GM19099 (cell line): ENCODE data around the gene TBX1.

Experiments
- POLR2A ChIP-seq: IDR thresholded peaks from 3 replicates; pipeline ENCODE4 v1.6.1; 2011; ENCODE audit warnings: low read depth; ENCODE audit not compliant: insufficient read length; ENCODE audit errors: extremely low read depth

Gene TBX1

DNA sequence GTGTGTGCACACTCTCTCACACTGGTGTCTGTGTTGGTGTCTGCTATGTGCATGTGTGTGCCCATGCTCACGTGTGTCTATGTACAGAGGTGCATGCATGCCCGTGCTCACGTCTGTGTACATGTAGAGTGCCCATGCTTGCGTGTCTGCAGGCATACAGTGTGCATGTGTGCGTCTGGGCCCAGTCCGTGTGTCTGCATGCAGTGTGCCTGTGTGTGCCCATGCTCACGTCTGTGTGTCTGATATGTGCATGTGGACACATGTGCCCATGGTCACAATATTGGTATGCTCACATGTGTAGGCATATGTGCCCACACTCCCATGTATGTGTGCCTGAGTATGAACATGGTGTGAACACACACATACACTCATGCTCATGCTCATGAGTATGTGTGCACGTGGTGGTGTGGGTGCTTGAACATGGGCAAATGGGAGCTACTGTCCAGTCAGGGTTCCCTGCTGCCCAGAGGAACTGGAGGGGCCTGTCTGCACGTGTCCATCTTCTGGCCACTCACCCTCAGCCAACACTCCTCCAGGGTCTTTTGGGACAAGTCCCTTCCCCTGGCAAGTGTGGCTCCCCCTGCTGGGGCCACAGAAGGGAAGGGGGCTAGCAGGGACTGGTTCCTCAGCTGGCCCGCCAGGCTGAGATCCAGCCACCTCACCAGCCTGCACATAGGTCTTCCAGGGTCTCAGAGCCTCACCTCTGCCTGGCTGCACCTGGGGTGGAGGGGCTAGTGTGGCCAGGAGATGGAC, 7.3 kb upstream of the TBX1 start:
- TF ChIP-seq POLR2A, result no peak

GRCh38 chr22:19753996-19754700, 6.4 kb upstream of the TBX1 start:
- TF ChIP-seq POLR2A, result no peak

DNA sequence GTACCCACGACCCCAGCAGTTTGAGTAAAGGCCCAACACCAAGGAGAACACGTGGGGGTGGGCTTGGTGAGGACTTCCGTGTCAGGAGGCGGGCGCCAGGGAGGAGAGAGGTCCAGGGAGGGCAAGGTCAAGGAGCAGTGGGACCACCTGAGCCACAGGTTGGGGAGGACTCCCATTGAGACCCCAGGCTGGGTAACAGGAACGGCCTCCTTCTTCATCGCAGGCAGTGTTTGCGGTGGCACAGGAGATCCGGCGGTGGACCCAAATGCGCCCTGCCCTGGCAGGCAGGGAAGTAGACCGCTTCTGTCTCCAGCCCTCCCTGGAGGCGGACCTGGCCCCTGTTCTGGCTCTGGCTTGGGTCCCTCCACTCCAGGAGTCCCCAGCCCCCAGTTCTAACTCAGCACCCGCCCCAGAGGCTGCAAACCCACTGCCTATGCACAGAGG, 5.9 kb upstream of the TBX1 start:
- no peak for TF ChIP-seq POLR2A

- TF ChIP-seq POLR2A, result no peak
Observed at GRCh38 chr22:19755145-19755710, 5.3 kb upstream of the TBX1 start.

GRCh38 chr22:19755722-19756287, 4.8 kb upstream of the TBX1 start:
- no peak for TF ChIP-seq POLR2A

- no peak for TF ChIP-seq POLR2A
Observed at GRCh38 chr22:19756288-19757128, 4.1 kb upstream of the TBX1 start.

DNA sequence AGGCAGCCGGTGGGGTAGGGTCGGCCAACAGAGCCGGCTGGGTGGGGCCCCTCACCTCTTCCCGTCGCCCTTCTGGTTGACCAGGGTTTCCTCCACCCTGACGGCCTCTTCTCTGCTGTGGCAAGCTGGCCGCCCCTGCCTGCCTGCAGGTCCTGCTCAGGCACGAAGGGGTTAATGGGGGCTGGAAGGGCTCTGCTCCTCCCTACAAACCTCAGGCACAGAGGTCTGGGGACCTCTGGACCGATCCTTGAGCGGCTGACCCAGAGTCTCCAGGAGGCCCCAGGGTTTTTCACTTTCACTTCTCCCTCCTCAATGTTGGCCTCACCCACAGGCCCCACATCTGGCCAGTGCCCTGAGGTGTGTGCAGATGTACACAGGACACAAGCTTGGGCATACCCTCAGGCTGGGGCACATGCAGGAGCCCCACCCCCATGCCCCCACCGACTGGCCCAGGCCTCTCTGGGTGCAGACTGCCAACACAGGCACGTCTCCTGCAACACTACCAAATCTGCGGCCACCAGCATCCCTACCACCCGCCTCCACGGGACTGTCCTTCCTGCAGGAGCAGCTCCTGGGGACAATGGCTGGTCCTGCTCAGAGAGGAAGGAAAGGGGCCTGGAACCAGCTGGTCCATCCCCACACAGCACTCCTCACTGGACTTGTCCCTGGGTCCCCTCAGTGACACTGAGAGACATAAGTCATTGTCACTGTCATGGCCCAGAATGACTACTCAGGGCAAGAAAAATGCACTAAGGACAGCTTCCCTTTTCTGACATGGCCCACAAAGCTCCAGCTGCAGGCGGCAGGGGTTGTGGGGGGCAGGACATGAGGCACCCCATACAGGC, 3.2 kb upstream of the TBX1 start:
- no peak for TF ChIP-seq POLR2A

DNA sequence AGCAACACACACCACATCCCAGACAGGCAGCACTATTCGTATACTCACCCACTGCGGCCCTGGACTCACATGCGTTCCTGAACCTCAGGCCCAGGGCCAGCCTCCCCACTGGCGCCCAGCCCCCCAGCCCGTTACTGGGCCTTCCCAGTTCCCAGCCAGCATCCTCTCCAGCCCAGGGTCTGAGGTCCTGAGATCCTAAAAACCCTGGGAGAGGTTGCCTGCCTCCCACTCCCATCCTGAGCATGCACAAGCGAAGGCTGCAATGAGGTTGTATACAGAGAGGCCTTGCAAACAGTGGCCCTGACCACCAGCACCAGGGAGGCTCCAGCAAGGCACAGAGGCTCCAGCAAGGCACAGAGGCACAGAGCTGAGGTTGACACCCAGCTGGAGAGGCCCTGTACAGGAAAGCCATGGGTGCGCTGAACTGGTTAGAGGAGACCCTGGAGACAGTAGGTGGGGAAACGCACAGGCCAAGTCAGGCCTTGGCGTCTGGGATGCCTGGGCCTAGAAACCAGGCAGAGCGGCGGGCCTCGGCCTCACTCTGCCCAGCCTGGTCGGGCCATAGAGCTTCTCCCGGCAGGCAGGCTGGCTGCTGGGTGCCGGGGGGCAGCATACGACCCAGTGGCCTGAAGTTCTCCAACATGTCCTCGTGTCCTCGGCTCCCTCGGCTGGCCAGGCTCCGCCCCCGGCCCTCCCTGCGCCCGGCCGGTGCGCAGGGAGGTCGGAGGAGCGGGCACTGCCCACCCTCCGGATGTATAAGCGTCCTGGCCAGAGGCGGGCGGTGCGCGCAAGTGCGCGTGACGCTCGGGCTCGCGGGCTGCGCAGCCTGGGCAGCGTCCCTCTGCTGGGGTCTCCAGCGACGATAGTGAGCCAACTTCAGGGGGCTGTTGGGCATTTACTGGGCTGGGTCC, 2.3 kb upstream of the TBX1 start:
- no peak for TF ChIP-seq POLR2A

GRCh38 chr22:19758896-19759426, 1.6 kb upstream of the TBX1 start:
- no peak for TF ChIP-seq POLR2A

DNA sequence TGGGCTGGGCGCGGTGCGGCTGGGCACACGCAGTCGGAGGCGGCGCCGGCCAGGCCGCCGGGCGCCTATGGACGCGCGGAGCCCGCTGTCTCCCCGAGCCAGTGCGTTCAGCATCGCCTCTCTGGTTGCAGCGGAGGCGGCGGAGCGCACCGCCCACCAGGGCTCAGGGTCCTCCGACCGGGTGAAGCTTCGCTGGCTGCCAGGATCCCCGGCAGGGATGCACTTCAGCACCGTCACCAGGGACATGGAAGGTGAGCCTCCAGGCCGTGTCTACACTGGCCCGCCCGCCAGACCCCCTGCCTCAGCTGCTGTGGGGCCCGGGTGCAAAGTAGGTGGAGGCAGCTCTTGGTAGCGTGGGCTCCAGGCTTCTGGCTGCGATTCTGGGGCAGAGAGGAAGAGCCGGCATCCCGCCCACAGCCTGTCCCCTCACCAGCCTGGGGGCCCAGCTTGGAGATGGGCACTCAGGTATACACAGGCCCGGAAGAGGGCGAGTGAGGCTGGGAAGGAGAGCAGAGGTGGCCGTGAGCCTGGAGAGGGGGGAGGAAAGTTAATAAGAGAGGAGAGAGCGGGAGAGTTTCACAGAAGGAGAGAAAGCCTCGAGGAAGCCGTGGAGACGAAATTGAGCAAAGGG, 1.0 kb upstream of the TBX1 start:
- no peak for TF ChIP-seq POLR2A

DNA sequence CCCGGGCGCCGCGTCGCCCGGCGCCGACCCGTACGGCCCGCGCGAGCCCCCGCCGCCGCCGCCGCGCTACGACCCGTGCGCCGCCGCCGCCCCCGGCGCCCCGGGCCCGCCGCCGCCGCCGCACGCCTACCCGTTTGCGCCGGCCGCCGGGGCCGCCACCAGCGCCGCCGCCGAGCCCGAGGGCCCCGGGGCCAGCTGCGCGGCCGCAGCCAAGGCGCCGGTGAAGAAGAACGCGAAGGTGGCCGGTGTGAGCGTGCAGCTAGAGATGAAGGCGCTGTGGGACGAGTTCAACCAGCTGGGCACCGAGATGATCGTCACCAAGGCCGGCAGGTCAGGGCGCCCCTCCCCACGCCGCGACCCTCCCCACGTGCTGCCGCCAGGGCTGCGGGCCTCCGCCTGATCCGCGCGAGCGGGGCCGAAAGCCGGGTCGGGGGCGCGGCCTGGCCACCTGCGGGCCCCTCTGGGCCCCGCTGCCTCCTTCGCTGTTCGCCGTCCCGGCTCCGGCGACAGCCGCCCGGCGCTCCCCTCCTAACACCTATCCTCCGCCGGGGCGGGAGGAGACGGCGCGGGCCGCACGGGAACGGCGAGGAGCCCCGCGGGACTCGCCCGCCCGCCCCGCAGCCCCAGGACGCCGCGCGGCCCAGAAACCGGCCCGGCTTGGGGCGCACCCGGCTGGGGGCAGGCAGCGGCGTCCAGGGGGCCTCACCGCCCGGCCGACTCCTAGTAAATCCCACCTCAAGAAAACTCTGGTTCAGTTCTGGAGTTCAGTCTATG, 560 bp downstream of the TBX1 start:
- TF ChIP-seq POLR2A, result no peak
